ENCODE data around the gene VAV2. TPM values are rescaled to one million over a fixed set of nuclear protein-coding genes. Genes with fewer than 3 reads are reported as not detected.

The VAV2 gene
- total and polyA plus RNA-seq, 4 donors: 4.9 to 26.4 (median 17.0) TPM

- TF ChIP-seq, protein P1, sequence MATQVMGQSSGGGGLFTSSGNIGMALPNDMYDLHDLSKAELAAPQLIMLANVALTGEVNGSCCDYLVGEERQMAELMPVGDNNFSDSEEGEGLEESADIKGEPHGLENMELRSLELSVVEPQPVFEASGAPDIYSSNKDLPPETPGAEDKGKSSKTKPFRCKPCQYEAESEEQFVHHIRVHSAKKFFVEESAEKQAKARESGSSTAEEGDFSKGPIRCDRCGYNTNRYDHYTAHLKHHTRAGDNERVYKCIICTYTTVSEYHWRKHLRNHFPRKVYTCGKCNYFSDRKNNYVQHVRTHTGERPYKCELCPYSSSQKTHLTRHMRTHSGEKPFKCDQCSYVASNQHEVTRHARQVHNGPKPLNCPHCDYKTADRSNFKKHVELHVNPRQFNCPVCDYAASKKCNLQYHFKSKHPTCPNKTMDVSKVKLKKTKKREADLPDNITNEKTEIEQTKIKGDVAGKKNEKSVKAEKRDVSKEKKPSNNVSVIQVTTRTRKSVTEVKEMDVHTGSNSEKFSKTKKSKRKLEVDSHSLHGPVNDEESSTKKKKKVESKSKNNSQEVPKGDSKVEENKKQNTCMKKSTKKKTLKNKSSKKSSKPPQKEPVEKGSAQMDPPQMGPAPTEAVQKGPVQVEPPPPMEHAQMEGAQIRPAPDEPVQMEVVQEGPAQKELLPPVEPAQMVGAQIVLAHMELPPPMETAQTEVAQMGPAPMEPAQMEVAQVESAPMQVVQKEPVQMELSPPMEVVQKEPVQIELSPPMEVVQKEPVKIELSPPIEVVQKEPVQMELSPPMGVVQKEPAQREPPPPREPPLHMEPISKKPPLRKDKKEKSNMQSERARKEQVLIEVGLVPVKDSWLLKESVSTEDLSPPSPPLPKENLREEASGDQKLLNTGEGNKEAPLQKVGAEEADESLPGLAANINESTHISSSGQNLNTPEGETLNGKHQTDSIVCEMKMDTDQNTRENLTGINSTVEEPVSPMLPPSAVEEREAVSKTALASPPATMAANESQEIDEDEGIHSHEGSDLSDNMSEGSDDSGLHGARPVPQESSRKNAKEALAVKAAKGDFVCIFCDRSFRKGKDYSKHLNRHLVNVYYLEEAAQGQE (IDR thresholded peaks at IDR 0.05): no peak
- TF ChIP-seq, protein P2, sequence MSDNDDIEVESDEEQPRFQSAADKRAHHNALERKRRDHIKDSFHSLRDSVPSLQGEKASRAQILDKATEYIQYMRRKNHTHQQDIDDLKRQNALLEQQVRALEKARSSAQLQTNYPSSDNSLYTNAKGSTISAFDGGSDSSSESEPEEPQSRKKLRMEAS (IDR thresholded peaks at IDR 0.05): no peak
- no peak for TF ChIP-seq HNF4G (IDR thresholded peaks at IDR 0.05)
- TF ChIP-seq NR2F2 (IDR thresholded peaks at IDR 0.05): no peak
- TF ChIP-seq EGR1 (IDR thresholded peaks at IDR 0.05; ENCODE audit: low read depth in 2 of 2): no peak
Observed at GRCh38 chr9:133969681-133970580, 22.2 kb downstream of the VAV2 start (continued).

DNA sequence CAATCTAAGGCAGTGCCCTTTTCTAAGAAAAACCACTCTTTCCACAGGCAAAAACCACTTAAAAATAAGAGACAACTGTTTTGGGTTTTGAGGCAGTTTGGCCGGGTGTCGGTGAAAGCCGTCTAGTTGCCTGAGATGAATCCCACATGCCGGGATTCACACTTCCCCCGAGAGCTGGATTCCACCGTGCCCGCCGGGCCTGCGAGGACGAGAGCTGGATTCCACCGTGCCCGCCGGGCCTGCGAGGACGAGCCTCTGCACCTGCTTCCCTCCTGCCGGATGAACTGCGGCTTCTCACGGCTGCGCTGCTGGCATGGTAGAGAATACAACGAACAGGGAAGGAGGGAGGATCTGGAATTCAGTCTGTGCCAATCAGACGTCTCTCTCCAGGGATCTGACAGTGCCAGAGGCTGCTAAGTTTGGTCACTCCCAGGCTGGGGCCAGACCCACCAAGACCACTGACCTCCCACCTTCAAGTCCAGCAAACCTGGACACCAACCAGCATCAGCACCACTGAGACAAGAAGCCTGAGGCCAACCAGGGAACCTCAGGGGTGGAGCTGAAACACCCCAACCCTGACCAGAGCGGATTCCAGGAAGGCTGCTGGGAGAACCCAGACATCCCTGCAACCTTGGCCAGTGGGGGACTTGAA is 23.0 kb downstream of the VAV2 start:
- no peaks in the 10 kb centered on the region for H3K27me3 ChIP-seq (ENCODE audit: control insufficient read depth in 4 of 4, insufficient read depth in 4 of 4, low read length in 3 of 4)
- no peak overlapping the region for H3K4me3 ChIP-seq (ENCODE audit: low read depth in 1 of 3, low read length in 3 of 3)
- 90% methylated on average over 22 of the region's 22 CpGs for WGBS
- H3K4me1 ChIP-seq (ENCODE audit: control insufficient read depth in 4 of 4, insufficient read depth in 4 of 4, low read length in 3 of 4): peaks cover 12 to 32% (median 26%) of the 10 kb centered on the region in 4 donors
- H3K9me3 ChIP-seq (ENCODE audit: control insufficient read depth in 4 of 4, low read length in 3 of 4): no peaks in the 10 kb centered on the region
- TF ChIP-seq, protein P2 (IDR thresholded peaks at IDR 0.05): no peak
- TF ChIP-seq ATF3 (IDR thresholded peaks at IDR 0.05) (no peak), FOXA1 (IDR thresholded peaks at IDR 0.05) (no peak)
- no peak overlapping the region for H3K27ac ChIP-seq (ENCODE audit: low read depth in 1 of 2, low read length in 2 of 2)
- no peak overlapping the region for H3K9ac ChIP-seq (ENCODE audit: low read depth in 1 of 2, low read length in 2 of 2)
- no peaks in the 10 kb centered on the region for H3K36me3 ChIP-seq (ENCODE audit: control insufficient read depth in 4 of 4, insufficient read depth in 3 of 4, low read depth in 1 of 4, low read length in 3 of 4)
- no peak for DNase-seq (ENCODE audit: low spot score)

DNA sequence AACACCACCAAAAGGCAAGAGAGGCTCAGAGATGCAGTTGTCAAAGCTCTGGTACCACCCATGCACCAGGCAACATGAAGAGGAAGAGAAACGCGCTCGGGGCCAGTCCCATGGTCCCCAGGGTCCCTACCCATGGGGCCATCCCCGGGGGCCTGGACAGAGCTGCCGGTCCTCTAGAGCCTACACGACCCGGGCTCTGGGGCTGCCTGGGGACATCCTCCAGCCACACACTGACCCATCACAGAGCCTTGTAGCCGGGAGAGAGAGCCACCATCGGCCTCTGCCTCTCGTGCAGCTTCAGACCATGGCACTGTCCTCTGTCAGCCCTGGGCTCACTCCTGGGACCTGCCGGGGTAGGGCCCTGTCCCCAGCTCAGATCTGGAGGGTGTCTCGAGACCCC is 23.7 kb downstream of the VAV2 start:
- no peak for DNase-seq (ENCODE audit: low spot score)
- Histone ChIP-seq H3K27me3 (ENCODE audit: control insufficient read depth in 4 of 4, insufficient read depth in 4 of 4, low read length in 3 of 4) (no peaks in the 10 kb centered on the region), H3K36me3 (ENCODE audit: control insufficient read depth in 4 of 4, insufficient read depth in 3 of 4, low read depth in 1 of 4, low read length in 3 of 4) (no peaks in the 10 kb centered on the region), H3K4me1 (ENCODE audit: control insufficient read depth in 4 of 4, insufficient read depth in 4 of 4, low read length in 3 of 4) (peaks cover 11 to 26% (median 22%) of the 10 kb centered on the region in 4 donors), H3K9ac (ENCODE audit: low read depth in 1 of 2, low read length in 2 of 2) (no peak overlapping the region), H3K9me3 (ENCODE audit: control insufficient read depth in 4 of 4, low read length in 3 of 4) (no peaks in the 10 kb centered on the region), H3K27ac (ENCODE audit: low read depth in 1 of 2, low read length in 2 of 2) (no peak overlapping the region), H3K4me3 (ENCODE audit: low read depth in 1 of 3, low read length in 3 of 3) (no peak overlapping the region)
- TF ChIP-seq RAD21 (IDR thresholded peaks at IDR 0.05): no peak
- TF ChIP-seq EGR1 (IDR thresholded peaks at IDR 0.05; ENCODE audit: low read depth in 2 of 2): no peak
- TF ChIP-seq SP1 (IDR thresholded peaks at IDR 0.05): no peak
- no peak for TF ChIP-seq ATF3 (IDR thresholded peaks at IDR 0.05)
- TF ChIP-seq FOXA2 (IDR thresholded peaks at IDR 0.05): no peak
- TF ChIP-seq, protein P2 (IDR thresholded peaks at IDR 0.05): no peak
- TF ChIP-seq JUND (IDR thresholded peaks at IDR 0.05): no peak
- TF ChIP-seq RXRA (IDR thresholded peaks at IDR 0.05): no peak
- no peak for TF ChIP-seq TAF1 (conservative IDR thresholded peaks at IDR 0.05)
- no peak for TF ChIP-seq FOXA1 (IDR thresholded peaks at IDR 0.05)
- TF ChIP-seq NR2F2 (IDR thresholded peaks at IDR 0.05): no peak
- no peak for TF ChIP-seq ZBTB33 (IDR thresholded peaks at IDR 0.05)
- TF ChIP-seq HNF4A (conservative IDR thresholded peaks at IDR 0.05): no peak
- TF ChIP-seq HNF4G (IDR thresholded peaks at IDR 0.05): no peak
- WGBS: 94% methylated on average over 12 of the region's 12 CpGs
